Osteoblast (primary cell): ENCODE data around the gene SETDB1. TPM values are rescaled to one million over a fixed set of nuclear protein-coding genes. Genes with fewer than 3 reads are reported as not detected.

ENCODE experiments used
- DNase-seq: peaks from one replicate; pipeline ENCODE4 v3.0.0; 2011; ENCODE audit warnings: low spot score, mixed read lengths; ENCODE audit not compliant: insufficient read length; ENCODE audit errors: missing footprints
- H2AFZ ChIP-seq: 2 replicates; pipeline ENCODE4 v1.6.0; 2011; ENCODE audit warnings: mild to moderate bottlenecking, low read length
- H3K27ac ChIP-seq: 2 replicates; pipeline ENCODE4 v1.5.1; 2011; ENCODE audit warnings: mild to moderate bottlenecking, low read depth, low read length, moderate library complexity
- H3K27me3 ChIP-seq: 2 replicates; pipeline ENCODE4 v1.6.0; 2012; ENCODE audit warnings: mild to moderate bottlenecking, control low read depth, inconsistent platforms, low read length, moderate library complexity; ENCODE audit not compliant: insufficient read depth
- H3K36me3 ChIP-seq: 2 replicates; pipeline ENCODE4 v1.5.1; 2011; ENCODE audit warnings: mild to moderate bottlenecking, low read length, control low read depth, moderate library complexity; ENCODE audit not compliant: insufficient read depth
- H3K4me1 ChIP-seq: 2 replicates; pipeline ENCODE4 v1.5.1; 2011; ENCODE audit warnings: mild to moderate bottlenecking, low read length, control low read depth, moderate library complexity; ENCODE audit not compliant: insufficient read depth
- H3K4me2 ChIP-seq: 2 replicates; pipeline ENCODE4 v1.6.0; 2011; ENCODE audit warnings: mild to moderate bottlenecking, low read length; ENCODE audit not compliant: insufficient read depth
- H3K4me3 ChIP-seq: fragments of 200-600 bp; sonication (generic); 3 replicates; pipeline ENCODE4 v1.5.1; 2012; ENCODE audit warnings: mild to moderate bottlenecking, low read length, inconsistent platforms; ENCODE audit not compliant: insufficient read depth
- H3K79me2 ChIP-seq: 2 replicates; pipeline ENCODE4 v1.6.0; 2012; ENCODE audit warnings: mild to moderate bottlenecking, low read length, control low read depth, inconsistent platforms; ENCODE audit not compliant: insufficient read depth
- H3K9me3 ChIP-seq: 2 replicates; pipeline ENCODE4 v1.5.1; 2011; ENCODE audit warnings: low read depth, low read length, control low read depth
- H4K20me1 ChIP-seq: 2 replicates; pipeline ENCODE4 v1.6.0; 2012; ENCODE audit warnings: mild to moderate bottlenecking, low read length, control low read depth; ENCODE audit not compliant: insufficient read depth
- CTCF ChIP-seq: IDR thresholded peaks from 2 replicates; pipeline ENCODE4 v1.5.1; 2011; ENCODE audit warnings: mild to moderate bottlenecking, low read depth, low read length, moderate library complexity; ENCODE audit errors: extremely low read depth
- total RNA-seq: library from RNA; depleted of rRNA; stranded (reverse); fragments of >200 nt; gene quantifications from 2 replicates; pipeline ENCODE4 v1.2.3, GENCODE V29; 2012

The SETDB1 gene
- total RNA-seq, 1 donor: 42.3 TPM

GRCh38 chr1:150976879-150977694, 50.9 kb downstream of the SETDB1 start:
- H3K4me1 ChIP-seq: peaks cover 51% of the 10 kb centered on the region
- peak overlapping the region; percentile 30 for H3K4me3 ChIP-seq
- H3K4me2 ChIP-seq: peak overlapping the region; percentile 49
- H4K20me1 ChIP-seq: peaks cover 16% of the 10 kb centered on the region
- H3K79me2 ChIP-seq: peaks cover 22% of the 10 kb centered on the region
- H3K9me3 ChIP-seq: no peaks in the 10 kb centered on the region
- H3K27ac ChIP-seq: peak overlapping the region; percentile 54
- DNase-seq: peak; percentile 94
- H2AFZ ChIP-seq: peak overlapping the region; percentile 58
- no peaks in the 10 kb centered on the region for H3K27me3 ChIP-seq
- H3K36me3 ChIP-seq: no peaks in the 10 kb centered on the region
- TF ChIP-seq CTCF: no peak

- H3K79me2 ChIP-seq: no peaks in the 10 kb centered on the region
- peak overlapping the region; percentile 56 for H3K4me2 ChIP-seq
Measured at GRCh38 chr1:150979092-150980056, 53.2 kb downstream of the SETDB1 start.

GRCh38 chr1:150981177-150981804, 55.1 kb downstream of the SETDB1 start:
- Histone ChIP-seq H4K20me1 (no peaks in the 10 kb centered on the region), H3K9me3 (no peaks in the 10 kb centered on the region), H3K27ac (no peak overlapping the region), H3K4me2 (no peak overlapping the region), H3K4me3 (no peak overlapping the region), H3K36me3 (no peaks in the 10 kb centered on the region), H3K4me1 (peaks cover 38% of the 10 kb centered on the region), H3K27me3 (no peaks in the 10 kb centered on the region), H3K79me2 (no peaks in the 10 kb centered on the region), H2AFZ (peak overlapping the region; percentile 28)
- DNase-seq: no peak
- TF ChIP-seq CTCF: no peak

More at GRCh38 chr1:150979092-150980056, 53.2 kb downstream of the SETDB1 start:
- Histone ChIP-seq H2AFZ (peak overlapping the region; percentile 73), H3K27me3 (no peaks in the 10 kb centered on the region), H3K4me1 (peaks cover 38% of the 10 kb centered on the region), H4K20me1 (no peaks in the 10 kb centered on the region), H3K9me3 (no peaks in the 10 kb centered on the region), H3K4me3 (peak overlapping the region; percentile 24), H3K27ac (no peak overlapping the region), H3K36me3 (no peaks in the 10 kb centered on the region)
- DNase-seq: peak; percentile 98
- TF ChIP-seq CTCF: peak; percentile 100
